ENCODE data around the gene RPAP3. TPM values are rescaled to one million over a fixed set of nuclear protein-coding genes. Genes with fewer than 3 reads are reported as not detected.

Gene RPAP3
- total and polyA plus RNA-seq, 4 donors = 9.5 to 19.9 (median 14.9) TPM

- Histone ChIP-seq H3K4me1 (ENCODE audit: control insufficient read depth in 5 of 5, insufficient read depth in 5 of 5, low read length in 5 of 5) (peaks cover 0 to 10% (median 1%) of the 10 kb centered on the region in 5 donors), H3K36me3 (ENCODE audit: control insufficient read depth in 4 of 4, insufficient read depth in 4 of 4, low read length in 4 of 4) (peaks cover 0 to 3% (median 0%) of the 10 kb centered on the region in 4 donors), H3K4me3 (no peak within 1 kb of the TSS), H3K27ac (ENCODE audit: low read depth in 1 of 2, low read length in 1 of 2) (no peak within 1 kb of the TSS), H3K9ac (ENCODE audit: insufficient read depth in 1 of 2, low read length in 2 of 2) (no peak within 1 kb of the TSS), H3K27me3 (ENCODE audit: control insufficient read depth in 3 of 3, insufficient read depth in 3 of 3, low read length in 2 of 3) (no peaks in the 10 kb centered on the region), H3K9me3 (ENCODE audit: control insufficient read depth in 4 of 4, insufficient read depth in 3 of 4, low read length in 3 of 4) (no peaks in the 10 kb centered on the region)
- WGBS, 2 donors = 90 to 93% methylated on average over 8 of the region's 8 CpGs
- no peak for ATAC-seq (ENCODE audit: insufficient read depth, low FRiP score)
- TF ChIP-seq CTCF (IDR thresholded peaks at IDR 0.05; ENCODE audit: control extremely low read depth, extremely low read depth) = no peak
- DNase-seq = no peak
Measured at GRCh38 chr12:47725091-47725772, 19.4 kb upstream of the RPAP3 start, which contains the start of gene ENDOU. ENDOU (minus strand) TSS chr12:47725490; CDS start chr12:47725413, 77 bp downstream.

- no peak for TF ChIP-seq CTCF (IDR thresholded peaks at IDR 0.05; ENCODE audit: control extremely low read depth, extremely low read depth)
- no peak overlapping the region for H3K27ac ChIP-seq (ENCODE audit: low read depth in 1 of 2, low read length in 1 of 2)
- H3K9ac ChIP-seq (ENCODE audit: insufficient read depth in 1 of 2, low read length in 2 of 2) = no peak overlapping the region
- ATAC-seq (ENCODE audit: insufficient read depth, low FRiP score) (no peak), DNase-seq (no peak)
- 84 to 92% methylated on average over 5 of the region's 5 CpGs for WGBS, 2 donors
- peaks cover 0 to 3% (median 0%) of the 10 kb centered on the region in 4 donors for H3K36me3 ChIP-seq (ENCODE audit: control insufficient read depth in 4 of 4, insufficient read depth in 4 of 4, low read length in 4 of 4)
- H3K4me3 ChIP-seq = no peak overlapping the region
- no peaks in the 10 kb centered on the region for H3K27me3 ChIP-seq (ENCODE audit: control insufficient read depth in 3 of 3, insufficient read depth in 3 of 3, low read length in 2 of 3)
- no peaks in the 10 kb centered on the region for H3K9me3 ChIP-seq (ENCODE audit: control insufficient read depth in 4 of 4, insufficient read depth in 3 of 4, low read length in 3 of 4)
- peaks cover 0 to 5% (median 0%) of the 10 kb centered on the region in 5 donors for H3K4me1 ChIP-seq (ENCODE audit: control insufficient read depth in 5 of 5, insufficient read depth in 5 of 5, low read length in 5 of 5)
Measured at GRCh38 chr12:47722941-47723631, 17.3 kb upstream of the RPAP3 start.

GRCh38 chr12:47722136-47722834, 16.5 kb upstream of the RPAP3 start:
- ATAC-seq (ENCODE audit: insufficient read depth, low FRiP score) (no peak), DNase-seq (no peak)
- no peak for TF ChIP-seq CTCF (IDR thresholded peaks at IDR 0.05; ENCODE audit: control extremely low read depth, extremely low read depth)
- 71 to 85% methylated on average over 7 of the region's 7 CpGs for WGBS, 2 donors
- H3K9me3 ChIP-seq (ENCODE audit: control insufficient read depth in 4 of 4, insufficient read depth in 3 of 4, low read length in 3 of 4) = no peaks in the 10 kb centered on the region
- no peak overlapping the region for H3K9ac ChIP-seq (ENCODE audit: insufficient read depth in 1 of 2, low read length in 2 of 2)
- H3K4me3 ChIP-seq = no peak overlapping the region
- H3K36me3 ChIP-seq (ENCODE audit: control insufficient read depth in 4 of 4, insufficient read depth in 4 of 4, low read length in 4 of 4) = peaks cover 0 to 3% (median 0%) of the 10 kb centered on the region in 4 donors
- peaks cover 0 to 8% (median 6%) of the 10 kb centered on the region in 5 donors for H3K4me1 ChIP-seq (ENCODE audit: control insufficient read depth in 5 of 5, insufficient read depth in 5 of 5, low read length in 5 of 5)
- H3K27me3 ChIP-seq (ENCODE audit: control insufficient read depth in 3 of 3, insufficient read depth in 3 of 3, low read length in 2 of 3) = no peaks in the 10 kb centered on the region
- H3K27ac ChIP-seq (ENCODE audit: low read depth in 1 of 2, low read length in 1 of 2) = peak overlapping the region in 1 of 2 donors; percentile 26

Data from lung (tissue), 12 donors.